A204.1 (cell line): ENCODE data around the gene TSEN2.
"Not testable (repeated sequence)": the region's sequence is repeated elsewhere in the genome, so short reads cannot be mapped to it uniquely, and the experiment has no call there.

Experiments
- FAIRE-seq: peaks from 2 replicates; lab custom pipeline; 2012; peaks lifted over from hg19 to GRCh38; lab: Jason Lieb, UNC

TSEN2 gene

GRCh38 chr3:12484198-12484982, at the start of gene TSEN2:
Gene TSEN2 (plus strand): TSS chr3:12484480. CDS start chr3:12489801, 5,321 bp downstream.
- no peak for FAIRE-seq

GRCh38 chr3:12436514-12437220, 47.6 kb upstream of the TSEN2 start:
- no peak for FAIRE-seq

GRCh38 chr3:12437221-12437605, 47.1 kb upstream of the TSEN2 start:
- FAIRE-seq = no peak

GRCh38 chr3:12437861-12438260, 46.4 kb upstream of the TSEN2 start:
- no peak for FAIRE-seq

GRCh38 chr3:12438318-12438717, 46.0 kb upstream of the TSEN2 start:
- FAIRE-seq = no peak

GRCh38 chr3:12439161-12439940, 44.9 kb upstream of the TSEN2 start:
- no peak for FAIRE-seq

GRCh38 chr3:12440927-12441714, 43.2 kb upstream of the TSEN2 start:
- no peak for FAIRE-seq

- FAIRE-seq = no peak
Observed at GRCh38 chr3:12442654-12443501, 41.4 kb upstream of the TSEN2 start.

GRCh38 chr3:12443781-12444522, 40.3 kb upstream of the TSEN2 start:
- FAIRE-seq = no peak

- no peak for FAIRE-seq
Observed at GRCh38 chr3:12444582-12445471, 39.5 kb upstream of the TSEN2 start.

GRCh38 chr3:12445523-12446240, 38.6 kb upstream of the TSEN2 start:
- FAIRE-seq = no peak

GRCh38 chr3:12446298-12446697, 38.0 kb upstream of the TSEN2 start:
- no peak for FAIRE-seq

- FAIRE-seq = no peak
Observed at GRCh38 chr3:12447075-12447474, 37.2 kb upstream of the TSEN2 start.

- FAIRE-seq = not testable (repeated sequence)
Observed at GRCh38 chr3:12448404-12449202, 35.7 kb upstream of the TSEN2 start.

GRCh38 chr3:12449889-12450682, 34.2 kb upstream of the TSEN2 start:
- FAIRE-seq = no peak

- FAIRE-seq = no peak
Observed at GRCh38 chr3:12451481-12451880, 32.8 kb upstream of the TSEN2 start.

GRCh38 chr3:12451960-12452359, 32.3 kb upstream of the TSEN2 start:
- FAIRE-seq = no peak
